Sigmoid colon (tissue), 3 donors: ENCODE results near the gene PDE1A.

ENCODE experiments used
- POLR2A ChIP-seq, 2 donors: fragments of 450-650 bp; IDR thresholded peaks; one replicate each; pipeline ENCODE4 v1.6.1; 2016; ENCODE audit warnings: antibody characterized with exemption in 2 of 2, mild to moderate bottlenecking in 2 of 2, moderate library complexity in 2 of 2
- TF ChIP-seq, protein P1 (sequence below), 4 experiments: fragments of 450-650 bp in 3 of 4; fragments of 200-600 bp in 1 of 4; IDR thresholded peaks; one replicate each; pipeline ENCODE4 v1.5.1; 2016 to 2019; ENCODE audit warnings: antibody characterized with exemption in 4 of 4, mild to moderate bottlenecking in 3 of 4, moderate library complexity in 2 of 4

DNA sequence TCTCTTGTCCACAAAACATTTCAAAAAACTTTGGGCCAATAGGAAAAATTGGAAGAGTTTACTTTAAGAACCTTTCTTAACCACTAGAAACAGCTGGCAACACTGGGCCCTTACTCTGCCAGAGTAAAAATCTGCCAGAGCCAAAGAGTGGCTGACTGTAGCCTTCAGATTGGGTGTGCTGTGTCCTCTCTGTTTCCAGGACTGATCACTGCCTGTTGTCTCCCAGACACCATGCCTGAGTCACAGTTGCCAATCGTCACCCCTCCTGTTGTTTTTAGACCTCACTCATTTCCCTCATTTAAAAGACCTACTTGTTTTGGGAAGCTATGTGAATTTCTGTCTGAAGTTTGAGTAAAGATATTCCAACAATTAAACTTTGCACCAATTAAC is 282.1 kb downstream of the PDE1A start:
- TF ChIP-seq, protein P1, sequence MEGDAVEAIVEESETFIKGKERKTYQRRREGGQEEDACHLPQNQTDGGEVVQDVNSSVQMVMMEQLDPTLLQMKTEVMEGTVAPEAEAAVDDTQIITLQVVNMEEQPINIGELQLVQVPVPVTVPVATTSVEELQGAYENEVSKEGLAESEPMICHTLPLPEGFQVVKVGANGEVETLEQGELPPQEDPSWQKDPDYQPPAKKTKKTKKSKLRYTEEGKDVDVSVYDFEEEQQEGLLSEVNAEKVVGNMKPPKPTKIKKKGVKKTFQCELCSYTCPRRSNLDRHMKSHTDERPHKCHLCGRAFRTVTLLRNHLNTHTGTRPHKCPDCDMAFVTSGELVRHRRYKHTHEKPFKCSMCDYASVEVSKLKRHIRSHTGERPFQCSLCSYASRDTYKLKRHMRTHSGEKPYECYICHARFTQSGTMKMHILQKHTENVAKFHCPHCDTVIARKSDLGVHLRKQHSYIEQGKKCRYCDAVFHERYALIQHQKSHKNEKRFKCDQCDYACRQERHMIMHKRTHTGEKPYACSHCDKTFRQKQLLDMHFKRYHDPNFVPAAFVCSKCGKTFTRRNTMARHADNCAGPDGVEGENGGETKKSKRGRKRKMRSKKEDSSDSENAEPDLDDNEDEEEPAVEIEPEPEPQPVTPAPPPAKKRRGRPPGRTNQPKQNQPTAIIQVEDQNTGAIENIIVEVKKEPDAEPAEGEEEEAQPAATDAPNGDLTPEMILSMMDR (IDR thresholded peaks at IDR 0.05), result no peak
- no peak for TF ChIP-seq POLR2A (IDR thresholded peaks at IDR 0.05)
